Epithelial cell of proximal tubule (primary cell): ENCODE measurements around the gene PLEKHA6. TPM values are rescaled to one million over a fixed set of nuclear protein-coding genes. Genes with fewer than 3 reads are reported as not detected.

Source experiments
- DNase-seq: peaks from one replicate; pipeline ENCODE4 v3.0.0-alpha.2; 2011; ENCODE audit warnings: low read depth
- H3K4me3 ChIP-seq: 2 replicates; pipeline ENCODE4 v1.5.1; 2011; ENCODE audit warnings: low read depth, mild to moderate bottlenecking, low read length
- CTCF ChIP-seq: conservative IDR thresholded peaks from 2 replicates; pipeline ENCODE4 v1.5.1; 2012; ENCODE audit warnings: low read depth, mild to moderate bottlenecking, low read length
- total RNA-seq: library from RNA; depleted of rRNA; stranded (reverse); fragments of >200 nt; gene quantifications from 2 replicates; pipeline ENCODE4 v1.2.3, GENCODE V29; 2015

Gene PLEKHA6
- total RNA-seq, 1 donor from 2014 or later = 19.9 TPM

GRCh38 chr1:204380293-204380831 is 20.6 kb upstream of the PLEKHA6 start:
- no peak for TF ChIP-seq CTCF
- no peak overlapping the region for H3K4me3 ChIP-seq
- no peak for DNase-seq

GRCh38 chr1:204377800-204378668 is 18.3 kb upstream of the PLEKHA6 start:
- no peak for TF ChIP-seq CTCF

GRCh38 chr1:204376919-204377799 is 17.4 kb upstream of the PLEKHA6 start:
- DNase-seq = peak; percentile 63
- peak overlapping the region; percentile 90 for H3K4me3 ChIP-seq
- no peak for TF ChIP-seq CTCF

More at GRCh38 chr1:204377800-204378668, 18.3 kb upstream of the PLEKHA6 start:
- peak overlapping the region; percentile 90 for H3K4me3 ChIP-seq
- peak; percentile 59 for DNase-seq

GRCh38 chr1:204376465-204376864 is 16.7 kb upstream of the PLEKHA6 start:
- no peak for TF ChIP-seq CTCF
- no peak for DNase-seq
- peak overlapping the region; percentile 90 for H3K4me3 ChIP-seq

- no peak for DNase-seq
- no peak overlapping the region for H3K4me3 ChIP-seq
- TF ChIP-seq CTCF = no peak
Measured at GRCh38 chr1:204373911-204374310, 14.2 kb upstream of the PLEKHA6 start.

- H3K4me3 ChIP-seq = no peak overlapping the region
- DNase-seq = no peak
- TF ChIP-seq CTCF = no peak
Measured at GRCh38 chr1:204370176-204370575, 10.4 kb upstream of the PLEKHA6 start.
